ENCODE data around the gene OLIG3.

OLIG3 gene

GRCh38 chr6:137495703-137496336 lies 1.6 kb upstream of the OLIG3 start:
- no peak for DNase-seq (ENCODE audit: low read depth)

- DNase-seq (ENCODE audit: low read depth), result no peak
Observed at GRCh38 chr6:137494988-137495702, 951 bp upstream of the OLIG3 start.

DNA sequence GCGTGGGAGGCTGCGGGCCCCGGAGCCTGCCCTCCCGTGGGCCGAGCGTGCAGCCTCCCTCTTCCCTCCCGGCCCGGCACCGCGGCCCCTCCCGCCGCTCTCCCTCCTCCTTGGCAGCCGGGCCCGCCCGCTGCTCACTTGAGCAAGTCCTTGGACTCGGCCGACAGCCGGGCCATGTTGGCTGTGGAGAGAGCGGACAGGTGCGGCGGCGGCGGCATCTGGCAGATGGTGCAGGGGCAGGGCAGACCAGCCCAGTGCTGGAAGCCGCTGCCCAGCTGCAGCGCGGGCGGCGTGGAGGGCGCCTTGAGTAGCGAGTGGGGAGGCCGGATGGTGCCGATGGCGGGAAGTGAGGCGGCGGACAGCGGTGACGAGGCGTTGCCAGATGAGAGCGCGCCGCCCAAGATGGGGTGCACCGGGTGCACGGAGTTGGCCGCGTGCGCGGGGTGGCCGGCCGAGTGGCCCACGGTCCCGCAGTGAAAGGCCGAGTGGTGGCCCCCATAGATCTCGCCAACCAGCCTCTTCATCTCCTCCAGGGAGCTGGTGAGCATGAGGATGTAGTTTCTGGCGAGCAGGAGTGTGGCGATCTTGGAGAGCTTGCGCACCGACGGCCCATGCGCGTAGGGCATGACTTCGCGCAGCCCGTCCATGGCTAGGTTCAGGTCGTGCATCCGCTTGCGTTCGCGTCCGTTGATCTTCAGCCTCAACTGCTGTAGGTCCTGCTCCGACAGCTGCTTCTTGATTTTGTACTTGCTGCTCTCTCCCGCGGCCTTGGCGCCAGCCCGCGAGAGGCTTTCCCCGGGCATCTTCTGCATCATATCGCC lies 766 bp downstream of the OLIG3 start:
- no peak for DNase-seq (ENCODE audit: low read depth)

DNA sequence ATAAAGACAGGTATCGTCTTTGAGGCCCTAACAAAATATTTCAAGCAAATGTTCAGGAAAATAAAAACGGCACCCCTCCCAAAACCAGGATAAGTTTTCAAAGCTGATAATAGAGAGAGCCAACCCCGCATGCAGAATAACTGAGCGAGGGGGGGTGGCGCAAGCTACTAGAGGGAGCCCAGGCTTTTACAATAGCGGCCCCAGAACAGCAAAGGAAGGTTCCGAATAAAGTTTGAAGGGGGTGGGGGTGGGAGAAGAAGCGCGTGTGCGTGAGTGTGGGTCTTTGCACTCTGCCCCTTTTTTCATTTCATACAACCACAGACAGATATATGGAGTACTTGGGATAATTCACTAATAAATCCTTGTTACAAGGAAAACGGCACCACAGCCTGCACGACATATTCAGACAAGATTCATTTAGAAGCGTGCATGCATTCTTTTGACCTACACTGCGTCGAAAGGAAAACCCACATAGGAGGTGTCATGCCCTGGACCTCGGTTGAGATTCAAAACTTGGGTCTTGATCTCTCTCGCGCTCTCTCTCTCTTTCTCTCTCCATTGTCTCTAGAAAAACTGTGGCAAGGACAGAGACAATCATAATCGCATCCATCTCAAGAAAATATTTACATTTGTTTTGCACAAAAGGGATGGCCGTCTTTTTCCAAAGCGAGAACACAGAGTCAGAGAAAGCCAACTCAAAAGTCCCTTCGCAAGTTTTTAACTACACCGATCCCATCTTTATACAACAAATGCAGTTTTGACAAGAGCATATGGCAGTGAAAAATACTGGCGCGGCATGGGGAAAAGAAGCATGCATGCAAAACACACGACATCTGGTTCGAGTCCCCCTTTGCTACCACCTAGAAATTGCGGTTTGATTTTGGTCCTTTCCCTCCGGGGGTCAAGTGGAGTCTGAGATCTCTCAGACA lies 1.6 kb downstream of the OLIG3 start:
- no peak for DNase-seq (ENCODE audit: low read depth)

- DNase-seq (ENCODE audit: low read depth), result no peak
Observed at GRCh38 chr6:137491478-137491877, 2.7 kb downstream of the OLIG3 start.

DNA sequence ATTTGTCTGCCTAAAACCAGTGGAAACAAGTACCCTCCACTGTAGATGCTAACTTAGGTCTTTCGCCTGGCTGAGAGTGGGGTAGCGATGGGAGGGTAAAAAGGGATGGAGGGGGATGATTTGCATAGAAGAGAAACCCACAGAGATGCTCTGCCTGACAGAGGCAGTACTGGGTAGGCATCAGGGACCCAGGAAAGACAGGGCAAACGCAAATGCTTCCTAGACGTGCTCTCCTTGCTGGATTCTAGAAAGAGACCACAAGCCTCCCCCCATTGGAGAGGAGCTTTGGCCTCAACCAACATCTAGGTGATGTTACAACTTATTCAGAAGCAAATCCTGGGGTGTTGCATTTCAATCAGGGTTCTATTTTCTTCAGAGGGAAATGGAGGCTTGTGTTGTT lies 3.2 kb downstream of the OLIG3 start:
- no peak for DNase-seq (ENCODE audit: low read depth)

- DNase-seq (ENCODE audit: low read depth), result no peak
Observed at GRCh38 chr6:137490006-137490905, 3.9 kb downstream of the OLIG3 start.

DNA sequence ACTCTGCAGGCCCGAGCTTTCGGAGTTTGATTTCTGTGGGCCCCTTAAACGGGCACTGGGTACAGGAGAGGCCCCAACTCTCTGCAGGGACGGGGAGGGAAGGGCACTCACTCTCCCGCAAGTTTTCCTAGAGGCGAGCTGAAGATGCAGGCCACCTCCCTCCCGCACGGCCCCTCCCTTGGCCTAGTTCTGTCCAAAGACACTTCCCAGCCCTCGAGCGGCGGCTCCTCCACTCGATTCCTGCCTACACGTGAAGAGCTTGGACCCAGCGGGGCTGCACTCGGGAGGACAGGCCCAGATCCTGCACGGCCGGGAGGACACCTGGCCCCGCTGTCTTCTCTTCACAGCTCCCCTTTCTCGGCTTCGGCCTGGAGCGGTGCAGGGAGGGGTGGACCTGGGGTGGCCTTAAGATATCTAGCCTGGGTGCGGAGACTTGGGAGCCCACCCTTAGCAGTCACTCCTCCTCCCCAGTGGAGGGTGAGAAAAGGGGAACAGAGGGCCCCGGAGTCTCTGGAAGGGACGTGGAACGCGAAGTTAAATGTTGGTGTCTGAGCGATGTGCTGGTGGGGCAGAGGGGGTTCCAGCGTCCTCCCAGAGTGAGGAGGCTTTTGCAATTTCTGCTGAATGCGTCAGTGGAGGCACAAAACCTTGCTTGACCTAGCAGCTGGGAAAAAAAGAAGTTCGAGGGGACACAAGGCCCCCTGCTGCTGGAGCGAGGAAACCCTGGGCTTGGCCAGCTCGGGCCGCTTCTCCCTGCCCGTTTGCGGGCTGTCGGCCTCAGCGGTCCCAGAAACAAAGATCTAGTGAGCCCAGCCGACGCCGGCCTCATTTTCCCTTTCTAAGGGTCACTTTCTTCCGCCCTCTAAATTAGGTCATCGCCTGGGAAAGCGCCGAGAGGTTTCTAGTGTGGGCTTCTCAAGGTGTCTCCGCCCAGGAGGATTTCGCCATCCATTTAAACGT lies 4.9 kb downstream of the OLIG3 start:
- no peak for DNase-seq (ENCODE audit: low read depth)

DNA sequence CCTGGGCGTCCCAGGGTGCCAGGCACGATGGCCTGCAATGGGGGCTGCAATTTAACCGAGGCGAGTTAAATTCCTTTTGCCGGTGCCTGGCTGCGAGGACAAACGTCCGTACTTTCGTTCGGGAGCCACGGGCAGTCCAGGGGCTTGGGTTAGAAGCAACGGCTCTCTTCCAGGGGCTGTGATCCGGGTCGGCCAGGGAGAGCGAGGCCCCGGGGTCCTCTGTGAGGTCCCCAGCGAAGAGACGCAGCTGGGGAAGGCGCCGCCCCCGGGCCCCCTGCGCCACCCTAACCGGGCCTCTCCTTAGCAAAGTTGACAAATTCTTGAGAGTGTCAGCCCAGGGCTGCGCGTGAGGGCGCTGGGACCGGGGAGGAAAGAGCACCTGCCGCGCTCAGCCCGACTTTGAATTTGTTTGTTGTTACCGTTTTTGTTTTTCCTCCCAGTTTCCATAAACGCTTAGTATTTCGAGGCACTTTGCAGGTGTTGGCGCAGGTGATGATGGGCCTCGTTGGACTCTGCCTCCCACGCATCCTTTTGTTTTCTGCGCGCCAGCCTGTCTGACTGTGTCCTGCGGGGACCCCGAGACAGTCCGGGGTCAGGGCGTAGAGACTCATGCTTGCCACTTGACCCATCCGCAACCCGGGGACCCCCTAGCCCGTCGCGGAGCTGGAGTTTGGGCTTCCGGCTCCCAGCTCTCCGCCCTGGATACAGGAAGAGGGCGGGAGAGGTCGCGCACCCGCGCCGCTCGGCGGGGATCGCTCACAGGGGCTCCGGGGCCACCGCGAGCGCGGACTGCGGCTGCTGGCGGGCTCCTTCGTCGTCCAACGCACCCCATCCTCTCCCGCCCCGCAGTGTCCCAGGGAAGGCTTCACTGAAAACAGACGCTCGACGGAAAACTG lies 5.8 kb downstream of the OLIG3 start:
- no peak for DNase-seq (ENCODE audit: low read depth)

- no peak for DNase-seq (ENCODE audit: low read depth)
Observed at GRCh38 chr6:137487869-137488149, 6.4 kb downstream of the OLIG3 start.

GRCh38 chr6:137487181-137487868 lies 6.9 kb downstream of the OLIG3 start:
- DNase-seq (ENCODE audit: low read depth), result no peak

GRCh38 chr6:137486416-137486815 lies 7.8 kb downstream of the OLIG3 start:
- DNase-seq (ENCODE audit: low read depth), result no peak

DNA sequence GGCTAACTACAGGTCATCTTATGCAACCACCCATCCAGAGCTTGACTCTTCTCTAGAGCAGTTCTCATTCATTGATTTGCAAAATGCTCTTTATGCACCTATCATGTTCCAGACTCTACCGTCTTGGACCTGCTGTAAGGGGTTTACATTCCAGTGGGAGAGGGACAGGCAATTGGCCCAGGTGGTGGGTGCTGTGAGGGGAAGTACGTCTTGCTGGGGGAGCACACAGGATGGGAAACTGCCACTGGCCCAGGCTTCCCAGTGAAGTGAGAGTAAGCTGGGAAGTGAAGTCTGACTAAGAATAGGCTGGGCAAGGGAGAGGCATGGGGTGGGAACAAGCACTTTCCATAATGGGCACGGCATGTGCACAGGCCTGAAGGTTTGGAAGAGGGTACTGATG lies 13.8 kb downstream of the OLIG3 start:
- DNase-seq (ENCODE audit: low read depth), result no peak

DNA sequence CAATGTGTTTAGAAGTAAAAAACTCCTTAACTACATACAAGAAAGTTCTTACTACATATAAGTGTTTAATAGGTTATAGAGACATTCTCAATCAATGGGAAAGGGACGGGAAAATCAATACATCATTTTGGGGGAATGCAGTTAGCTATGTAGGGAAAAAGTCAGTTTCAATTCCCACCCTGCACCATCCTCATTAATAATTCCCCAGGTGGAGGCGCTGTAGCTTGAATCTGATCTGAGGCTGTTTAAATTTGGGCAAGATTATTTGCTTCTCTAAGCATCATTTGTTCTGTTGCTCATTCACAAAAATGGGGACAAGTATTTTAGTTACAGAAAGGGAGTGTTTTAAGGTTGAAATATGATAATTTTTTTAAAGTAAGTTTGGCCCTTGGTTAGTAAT lies 19.1 kb downstream of the OLIG3 start:
- no peak for DNase-seq (ENCODE audit: low read depth)

- DNase-seq (ENCODE audit: low read depth), result no peak
Observed at GRCh38 chr6:137473598-137473997, 20.6 kb downstream of the OLIG3 start.

GRCh38 chr6:137472641-137473137 lies 21.5 kb downstream of the OLIG3 start:
- no peak for DNase-seq (ENCODE audit: low read depth)

DNA sequence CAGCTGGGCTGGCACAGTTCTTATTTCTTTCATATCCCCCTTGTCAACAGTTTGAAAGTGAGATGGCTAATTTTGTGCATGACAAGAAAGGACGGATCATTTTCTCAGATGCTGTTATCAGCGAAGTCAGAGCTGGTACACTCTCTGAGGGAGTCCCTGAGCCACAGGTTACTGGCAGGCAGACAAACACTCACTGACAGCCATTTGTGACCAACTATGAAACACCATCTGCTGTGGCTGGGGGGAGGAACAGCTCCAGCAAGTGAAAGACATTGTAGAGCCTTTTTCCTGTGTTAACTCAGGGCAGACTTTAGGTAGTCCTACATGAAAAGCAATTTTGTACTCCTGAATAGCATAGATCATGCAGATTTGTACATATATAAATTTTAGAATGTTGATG lies 22.2 kb downstream of the OLIG3 start:
- no peak for DNase-seq (ENCODE audit: low read depth)

DNA sequence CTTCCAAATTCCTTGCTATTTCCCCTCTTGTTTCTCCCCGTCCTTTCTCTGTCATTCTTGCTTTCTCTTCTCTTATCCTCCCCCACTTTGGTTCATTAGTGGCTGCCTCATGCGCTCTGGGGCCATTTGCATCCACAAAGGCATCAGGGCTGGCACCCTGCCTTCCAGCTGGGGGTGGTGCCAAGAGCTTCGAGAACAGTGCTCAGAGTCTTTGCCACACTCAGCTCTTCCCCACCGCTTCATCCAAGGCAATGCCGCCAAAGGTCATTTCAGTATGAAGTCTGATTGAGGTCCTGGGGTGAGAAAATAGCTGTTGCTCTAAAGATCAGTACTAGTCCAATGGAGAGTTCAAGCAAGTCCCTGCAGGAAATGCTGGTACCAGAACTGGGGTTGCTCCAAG lies 22.7 kb downstream of the OLIG3 start:
- no peak for DNase-seq (ENCODE audit: low read depth)

Measured in T-helper 22 cell (primary cell).